ENCODE measurements around the gene VGLL4. TPM values are rescaled to one million over a fixed set of nuclear protein-coding genes. Genes with fewer than 3 reads are reported as not detected.

The VGLL4 gene
- polyA plus RNA-seq, 6 donors from 2014 or later: 7.9 to 16.0 (median 13.8) TPM

GRCh38 chr3:11642431-11643191, 1.1 kb downstream of the VGLL4 start:
- no peaks in the 10 kb centered on the region for H3K27me3 Mint-ChIP-seq
- DNase-seq: peak; percentile 57
- no peaks in the 10 kb centered on the region for H3K36me3 Mint-ChIP-seq
- H3K4me3 Mint-ChIP-seq: peak overlapping the region; percentile 94 to 99 (median 99)
- peak; percentile 66 to 73 for ATAC-seq (ENCODE audit: low read depth in 2 of 2)
- H3K27ac Mint-ChIP-seq: peak overlapping the region; percentile 94 to 99 (median 98)
- H3K9me3 Mint-ChIP-seq: no peaks in the 10 kb centered on the region
- peaks cover 22 to 58% (median 56%) of the 10 kb centered on the region in 3 donors for H3K4me1 Mint-ChIP-seq

- Mint-ChIP-seq H3K9me3 (no peaks in the 10 kb centered on the region), H3K27ac (peak overlapping the region; percentile 94 to 99 (median 98)), H3K4me3 (peak overlapping the region; percentile 94 to 99 (median 99)), H3K36me3 (no peaks in the 10 kb centered on the region), H3K27me3 (no peaks in the 10 kb centered on the region), H3K4me1 (peaks cover 26 to 61% (median 61%) of the 10 kb centered on the region in 3 donors)
- peak; percentile 23 for DNase-seq
- ATAC-seq (ENCODE audit: low read depth in 2 of 2): no peak
Observed at GRCh38 chr3:11641683-11642430, 1.9 kb downstream of the VGLL4 start.

DNA sequence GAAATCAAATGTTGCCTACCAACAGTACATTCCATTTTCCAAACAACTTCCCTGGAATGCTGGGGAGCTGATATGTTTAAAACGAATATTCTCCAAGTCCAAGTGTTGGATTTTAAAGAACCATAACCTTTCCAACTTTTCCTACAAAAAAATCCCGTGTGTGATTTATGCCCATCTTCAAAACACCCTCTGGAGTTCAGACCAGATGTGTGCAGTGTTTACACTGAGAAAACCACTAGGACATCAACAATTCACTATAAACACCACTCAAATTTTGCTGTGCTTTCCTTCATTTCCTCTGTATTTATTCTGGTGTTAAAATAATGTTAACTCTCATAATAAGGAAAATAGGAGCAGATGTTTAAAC, 2.4 kb downstream of the VGLL4 start:
- Mint-ChIP-seq H3K36me3 (no peaks in the 10 kb centered on the region), H3K27me3 (no peaks in the 10 kb centered on the region), H3K4me1 (peaks cover 26 to 65% (median 61%) of the 10 kb centered on the region in 3 donors), H3K9me3 (no peaks in the 10 kb centered on the region), H3K4me3 (peak overlapping the region; percentile 94 to 99 (median 99)), H3K27ac (peak overlapping the region; percentile 63 to 99 (median 98))
- ATAC-seq (ENCODE audit: low read depth in 2 of 2) (no peak), DNase-seq (no peak)

GRCh38 chr3:11640009-11640673, 3.6 kb downstream of the VGLL4 start:
- Mint-ChIP-seq H3K4me3 (peak overlapping the region in 7 of 8 donors; percentile 31 to 99 (median 50)), H3K9me3 (no peaks in the 10 kb centered on the region), H3K27me3 (no peaks in the 10 kb centered on the region), H3K36me3 (no peaks in the 10 kb centered on the region), H3K4me1 (peaks cover 27 to 65% (median 61%) of the 10 kb centered on the region in 3 donors), H3K27ac (peak overlapping the region in 4 of 6 donors; percentile 19 to 86 (median 40))
- no peak for ATAC-seq (ENCODE audit: low read depth in 2 of 2)
- DNase-seq: no peak

GRCh38 chr3:11638495-11639358, 5.0 kb downstream of the VGLL4 start:
- DNase-seq: no peak
- peaks cover 36 to 66% (median 64%) of the 10 kb centered on the region in 3 donors for H3K4me1 Mint-ChIP-seq
- H3K36me3 Mint-ChIP-seq: no peaks in the 10 kb centered on the region
- H3K4me3 Mint-ChIP-seq: peak overlapping the region in 1 of 8 donors; percentile 16
- peak overlapping the region in 4 of 6 donors; percentile 20 to 88 (median 62) for H3K27ac Mint-ChIP-seq
- no peak for ATAC-seq (ENCODE audit: low read depth in 2 of 2)
- H3K9me3 Mint-ChIP-seq: no peaks in the 10 kb centered on the region
- no peaks in the 10 kb centered on the region for H3K27me3 Mint-ChIP-seq

- peak overlapping the region in 3 of 6 donors; percentile 20 to 88 (median 86) for H3K27ac Mint-ChIP-seq
- peaks cover 41 to 66% (median 64%) of the 10 kb centered on the region in 3 donors for H3K4me1 Mint-ChIP-seq
- no peaks in the 10 kb centered on the region for H3K27me3 Mint-ChIP-seq
- no peak for DNase-seq
- no peaks in the 10 kb centered on the region for H3K9me3 Mint-ChIP-seq
- H3K36me3 Mint-ChIP-seq: no peaks in the 10 kb centered on the region
- H3K4me3 Mint-ChIP-seq: peak overlapping the region in 1 of 8 donors; percentile 63
- no peak for ATAC-seq (ENCODE audit: low read depth in 2 of 2)
Observed at GRCh38 chr3:11637901-11638458, 5.7 kb downstream of the VGLL4 start.

GRCh38 chr3:11636394-11636770, 7.3 kb downstream of the VGLL4 start:
- Mint-ChIP-seq H3K36me3 (no peaks in the 10 kb centered on the region), H3K27me3 (no peaks in the 10 kb centered on the region), H3K9me3 (no peaks in the 10 kb centered on the region), H3K4me1 (peaks cover 46 to 65% (median 62%) of the 10 kb centered on the region in 3 donors), H3K4me3 (no peak overlapping the region), H3K27ac (peak overlapping the region in 1 of 6 donors; percentile 24)
- DNase-seq (no peak), ATAC-seq (ENCODE audit: low read depth in 2 of 2) (no peak)

DNA sequence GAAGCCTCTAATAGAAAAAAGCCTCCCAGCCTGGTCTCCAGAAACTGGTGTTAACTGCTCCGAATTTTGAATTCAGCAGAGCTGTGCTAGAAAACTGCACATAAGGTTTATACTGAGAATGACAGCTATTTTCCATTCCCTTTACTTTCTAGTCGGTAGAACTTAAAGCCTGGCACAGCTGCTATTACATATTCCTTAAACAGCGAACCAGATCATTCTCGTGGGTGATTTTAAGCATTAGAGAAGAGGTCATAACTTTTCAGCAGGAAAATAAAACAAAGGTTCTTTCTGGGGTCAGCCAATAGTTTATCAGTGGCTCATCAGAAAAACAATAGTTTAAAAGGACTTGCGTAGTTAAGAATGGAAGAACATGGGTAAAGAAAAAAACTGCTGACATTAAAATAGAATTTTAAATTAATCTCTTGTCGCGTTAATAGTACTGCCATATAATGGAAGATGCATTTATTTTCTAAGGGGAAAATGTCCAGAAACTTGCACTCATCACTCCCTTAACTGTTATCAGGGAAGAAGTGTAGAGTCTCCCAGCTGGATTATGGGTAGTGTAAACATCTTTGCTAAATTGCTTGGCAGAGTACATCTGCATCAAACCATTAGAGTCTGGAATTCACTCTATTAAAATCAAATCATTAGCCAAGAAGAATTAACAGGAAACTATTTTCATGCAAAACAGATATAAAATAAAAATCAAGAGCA, 7.9 kb downstream of the VGLL4 start:
- Mint-ChIP-seq H3K36me3 (no peaks in the 10 kb centered on the region), H3K9me3 (no peaks in the 10 kb centered on the region), H3K27ac (no peak overlapping the region), H3K27me3 (no peaks in the 10 kb centered on the region), H3K4me1 (peaks cover 44 to 66% (median 57%) of the 10 kb centered on the region in 3 donors), H3K4me3 (no peak overlapping the region)
- no peak for DNase-seq
- ATAC-seq (ENCODE audit: low read depth in 2 of 2): no peak

DNA sequence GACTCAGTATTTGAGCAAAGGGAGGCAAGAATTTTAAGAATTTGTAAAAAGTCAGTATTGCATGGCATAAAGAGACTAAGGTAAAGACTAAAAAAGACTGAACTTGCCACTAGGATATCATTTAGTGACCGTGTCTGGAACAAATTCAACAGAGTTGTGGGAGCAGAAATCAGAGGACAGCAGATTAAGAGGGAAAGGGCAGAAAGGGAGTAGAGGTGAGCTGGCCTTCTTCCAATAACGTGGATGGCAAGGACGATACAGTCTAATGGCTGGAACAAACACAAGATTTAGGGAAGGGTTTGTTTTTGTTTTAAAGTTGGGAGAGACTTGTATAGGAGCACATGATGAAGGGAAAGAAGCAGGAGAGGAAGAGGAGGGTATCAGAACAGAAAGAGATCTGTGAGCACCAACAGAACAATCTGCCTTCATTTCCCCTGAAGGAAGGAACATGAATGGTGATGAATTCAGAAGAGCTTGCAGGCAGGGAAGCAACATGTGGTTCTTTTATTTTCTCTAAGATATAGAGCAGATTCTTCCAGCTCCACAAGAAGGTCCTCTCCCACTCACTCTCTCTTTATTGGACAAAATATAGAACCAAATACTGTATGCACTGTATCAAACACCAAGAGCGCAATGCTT, 8.6 kb downstream of the VGLL4 start:
- Mint-ChIP-seq H3K36me3 (peaks cover 0 to under 1% of the 10 kb centered on the region in 2 donors), H3K9me3 (no peaks in the 10 kb centered on the region)

GRCh38 chr3:11634081-11634635, 9.6 kb downstream of the VGLL4 start:
- Mint-ChIP-seq H3K27ac (peak overlapping the region; percentile 4 to 86 (median 36)), H3K27me3 (no peaks in the 10 kb centered on the region), H3K4me1 (peaks cover 38 to 53% (median 50%) of the 10 kb centered on the region in 3 donors), H3K9me3 (no peaks in the 10 kb centered on the region), H3K4me3 (peak overlapping the region in 1 of 8 donors; percentile 48), H3K36me3 (peaks cover 0 to 4% of the 10 kb centered on the region in 2 donors)
- ATAC-seq (ENCODE audit: low read depth in 2 of 2): no peak
- no peak for DNase-seq

More for the DNA sequence above, 8.6 kb downstream of the VGLL4 start:
- peak overlapping the region in 2 of 6 donors; percentile 23 to 80 for H3K27ac Mint-ChIP-seq
- ATAC-seq (ENCODE audit: low read depth in 2 of 2) (no peak), DNase-seq (no peak)
- no peaks in the 10 kb centered on the region for H3K27me3 Mint-ChIP-seq
- H3K4me1 Mint-ChIP-seq: peaks cover 38 to 60% (median 49%) of the 10 kb centered on the region in 3 donors
- no peak overlapping the region for H3K4me3 Mint-ChIP-seq

DNA sequence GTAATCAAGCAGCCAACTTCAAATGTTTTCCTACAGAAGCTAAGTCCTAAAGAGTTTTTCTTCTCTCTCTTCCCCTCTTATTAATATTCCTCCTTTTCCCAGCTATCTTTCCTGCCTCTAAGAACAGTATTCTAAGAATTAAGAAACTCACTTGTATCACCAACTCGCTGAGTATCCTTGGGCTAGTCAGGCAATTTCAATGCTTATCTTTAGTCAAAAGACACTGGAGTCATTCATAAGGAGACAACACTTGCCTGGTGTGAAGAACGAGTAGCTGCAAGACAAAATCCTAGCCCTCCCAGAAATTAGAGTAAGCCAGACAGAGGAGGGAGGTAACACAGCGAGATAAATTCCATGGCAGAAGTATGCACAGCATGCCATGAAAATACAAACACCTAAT, 10.7 kb downstream of the VGLL4 start:
- peaks cover 0 to 4% of the 10 kb centered on the region in 2 donors for H3K36me3 Mint-ChIP-seq

More for the DNA sequence above, 10.7 kb downstream of the VGLL4 start:
- Mint-ChIP-seq H3K4me3 (no peak overlapping the region), H3K27me3 (no peaks in the 10 kb centered on the region), H3K27ac (peak overlapping the region in 1 of 6 donors; percentile 23), H3K4me1 (peaks cover 38 to 44% (median 41%) of the 10 kb centered on the region in 3 donors), H3K9me3 (no peaks in the 10 kb centered on the region)
- DNase-seq (no peak), ATAC-seq (ENCODE audit: low read depth in 2 of 2) (no peak)
